Upper lobe of right lung (tissue), 1 donor: ENCODE measurements around the gene SNX22. TPM values are rescaled to one million over a fixed set of nuclear protein-coding genes. Genes with fewer than 3 reads are reported as not detected.

Experiments used
- ATAC-seq: fragments of 200-7000 bp; cut with Tn5 transposase; one replicate; pipeline ENCODE4 v1.9.1; 2020; ENCODE audit warnings: mild to moderate bottlenecking, moderate library complexity
- DNase-seq: peaks from one replicate; pipeline ENCODE4 v3.0.0-alpha.2; 2020
- H3K27ac ChIP-seq: fragments of 200-600 bp; one replicate; pipeline ENCODE4 v1.8.0; 2022
- H3K27me3 ChIP-seq: fragments of 200-600 bp; one replicate; pipeline ENCODE4 v1.8.0; 2022; ENCODE audit warnings: mild to moderate bottlenecking
- H3K36me3 ChIP-seq: fragments of 200-600 bp; one replicate; pipeline ENCODE4 v1.8.0; 2022
- H3K4me1 ChIP-seq: fragments of 200-600 bp; one replicate; pipeline ENCODE4 v1.8.0; 2022
- H3K4me3 ChIP-seq: fragments of 200-600 bp; one replicate; pipeline ENCODE4 v1.8.0; 2022; ENCODE audit warnings: mild to moderate bottlenecking
- H3K9me3 ChIP-seq: fragments of 200-600 bp; one replicate; pipeline ENCODE4 v1.8.0; 2022
- intact Hi-C: fragments of 100-400 bp; cut with DNase I; formaldehyde crosslinking; loops from one replicate; pipeline ENCODE4 v1.11.0; 2022
- total RNA-seq: library from RNA; stranded (reverse); fragmentation: NEBNext Ultra II Directional; extraction: Animal tissue kit (Norgen Biotek cat#: 25700); gene quantifications from one replicate; pipeline ENCODE4 v1.2.1, GENCODE V29; 2021
- TF ChIP-seq, protein P1 (sequence below): fragments of 200-600 bp; IDR thresholded peaks from one replicate; pipeline ENCODE4 v1.8.0; 2022; ENCODE audit warnings: antibody characterized with exemption
- donor health status: DM: no; HTN: yes; CAD: no; lungs with severe emphysema.

Gene SNX22
- total RNA-seq, 1 donor from 2014 or later, result 28.3 TPM

DNA sequence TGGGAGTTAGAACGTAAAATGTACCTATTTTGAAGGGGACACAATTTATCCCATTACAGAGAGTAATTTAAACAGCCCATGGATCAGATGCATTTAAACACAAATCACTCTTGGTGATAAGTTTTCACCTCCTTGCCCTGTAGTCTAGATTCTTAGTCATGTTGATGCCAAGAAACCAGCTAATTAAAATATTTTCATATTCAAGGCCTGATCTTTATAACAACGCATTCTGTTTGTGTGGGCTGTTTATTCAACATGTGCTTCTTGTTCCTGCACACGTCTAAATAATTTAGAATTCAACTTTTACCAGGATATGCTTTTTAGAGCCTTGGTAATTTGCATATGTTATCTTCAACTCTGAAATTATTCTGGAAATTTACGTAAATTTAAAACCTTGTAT is 29.9 kb upstream of the SNX22 start:
- peaks cover 15% of the 10 kb centered on the region for H3K4me1 ChIP-seq
- DNase-seq, result no peak
- TF ChIP-seq, protein P1, sequence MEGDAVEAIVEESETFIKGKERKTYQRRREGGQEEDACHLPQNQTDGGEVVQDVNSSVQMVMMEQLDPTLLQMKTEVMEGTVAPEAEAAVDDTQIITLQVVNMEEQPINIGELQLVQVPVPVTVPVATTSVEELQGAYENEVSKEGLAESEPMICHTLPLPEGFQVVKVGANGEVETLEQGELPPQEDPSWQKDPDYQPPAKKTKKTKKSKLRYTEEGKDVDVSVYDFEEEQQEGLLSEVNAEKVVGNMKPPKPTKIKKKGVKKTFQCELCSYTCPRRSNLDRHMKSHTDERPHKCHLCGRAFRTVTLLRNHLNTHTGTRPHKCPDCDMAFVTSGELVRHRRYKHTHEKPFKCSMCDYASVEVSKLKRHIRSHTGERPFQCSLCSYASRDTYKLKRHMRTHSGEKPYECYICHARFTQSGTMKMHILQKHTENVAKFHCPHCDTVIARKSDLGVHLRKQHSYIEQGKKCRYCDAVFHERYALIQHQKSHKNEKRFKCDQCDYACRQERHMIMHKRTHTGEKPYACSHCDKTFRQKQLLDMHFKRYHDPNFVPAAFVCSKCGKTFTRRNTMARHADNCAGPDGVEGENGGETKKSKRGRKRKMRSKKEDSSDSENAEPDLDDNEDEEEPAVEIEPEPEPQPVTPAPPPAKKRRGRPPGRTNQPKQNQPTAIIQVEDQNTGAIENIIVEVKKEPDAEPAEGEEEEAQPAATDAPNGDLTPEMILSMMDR, result no peak
- H3K4me3 ChIP-seq, result no peak overlapping the region
- H3K36me3 ChIP-seq, result peaks cover 99% of the 10 kb centered on the region
- H3K27me3 ChIP-seq, result no peaks in the 10 kb centered on the region
- intact Hi-C loops, result no loop called here
- no peaks in the 10 kb centered on the region for H3K9me3 ChIP-seq
- no peak for ATAC-seq
- H3K27ac ChIP-seq, result no peak overlapping the region

DNA sequence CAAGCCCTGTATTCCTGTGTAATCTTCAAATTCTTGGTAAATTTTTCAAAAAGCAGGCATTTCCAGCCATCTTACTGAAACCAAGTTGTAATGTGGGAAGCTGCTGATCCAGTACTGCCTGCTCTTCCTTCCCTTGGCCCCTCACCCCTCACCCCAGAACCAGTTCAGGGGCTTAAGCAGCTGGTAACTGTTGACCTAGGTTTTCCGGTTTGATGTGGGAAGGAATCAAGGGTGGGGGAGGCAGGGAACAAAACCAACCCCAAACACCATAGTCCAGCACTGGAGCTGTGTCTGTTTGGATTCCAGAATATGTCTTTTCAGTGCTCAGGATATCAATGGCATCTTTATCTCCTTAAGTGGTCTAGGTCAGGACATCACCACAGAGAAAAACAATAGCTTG is 29.1 kb upstream of the SNX22 start:
- H3K36me3 ChIP-seq, result peaks cover 99% of the 10 kb centered on the region
- peaks cover 13% of the 10 kb centered on the region for H3K4me1 ChIP-seq
- DNase-seq (no peak), ATAC-seq (no peak)
- TF ChIP-seq, protein P1, result no peak
- no peak overlapping the region for H3K27ac ChIP-seq
- no peak overlapping the region for H3K4me3 ChIP-seq
- no peaks in the 10 kb centered on the region for H3K27me3 ChIP-seq
- intact Hi-C loops, result no loop called here
- no peaks in the 10 kb centered on the region for H3K9me3 ChIP-seq

DNA sequence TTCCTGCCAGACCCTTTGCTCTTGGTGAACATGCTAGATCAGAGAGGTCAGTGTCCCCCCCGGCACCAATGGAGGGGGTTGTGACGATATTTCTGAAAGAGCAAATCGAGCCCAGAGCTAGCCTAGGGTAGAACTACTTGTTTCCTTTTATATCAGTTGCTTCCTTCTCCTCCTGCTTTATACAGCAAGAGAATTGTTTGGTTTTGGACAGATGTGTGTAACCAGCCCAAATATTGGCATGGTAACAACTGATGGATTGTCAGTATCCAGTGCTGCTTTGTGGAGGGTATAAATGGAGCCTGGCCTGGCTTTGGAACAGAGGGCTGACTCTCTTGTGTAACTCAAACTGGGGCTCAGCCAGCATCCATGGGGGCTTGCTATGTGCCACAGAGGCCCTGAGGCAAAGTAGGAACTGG is 28.6 kb upstream of the SNX22 start:
- Histone ChIP-seq H3K27ac (no peak overlapping the region), H3K9me3 (no peaks in the 10 kb centered on the region), H3K36me3 (peaks cover 99% of the 10 kb centered on the region), H3K4me3 (no peak overlapping the region), H3K4me1 (peaks cover 8% of the 10 kb centered on the region), H3K27me3 (no peaks in the 10 kb centered on the region)
- intact Hi-C loops, result no loop called here
- ATAC-seq (no peak), DNase-seq (no peak)
- TF ChIP-seq, protein P1, result no peak

- Histone ChIP-seq H3K36me3 (peaks cover 99% of the 10 kb centered on the region), H3K9me3 (no peaks in the 10 kb centered on the region), H3K4me3 (no peak overlapping the region), H3K27me3 (no peaks in the 10 kb centered on the region), H3K4me1 (no peaks in the 10 kb centered on the region), H3K27ac (no peak overlapping the region)
- intact Hi-C loops, result no loop called here
- TF ChIP-seq, protein P1, result no peak
- no peak for DNase-seq
- ATAC-seq, result no peak
Observed at GRCh38 chr15:64125978-64126377, 25.6 kb upstream of the SNX22 start.

GRCh38 chr15:64127521-64128270 is 23.8 kb upstream of the SNX22 start:
- Histone ChIP-seq H3K4me1 (no peaks in the 10 kb centered on the region), H3K27me3 (no peaks in the 10 kb centered on the region), H3K9me3 (no peaks in the 10 kb centered on the region), H3K36me3 (peaks cover 100% of the 10 kb centered on the region), H3K27ac (peak overlapping the region; percentile 32), H3K4me3 (no peak overlapping the region)
- ATAC-seq (peak; percentile 90), DNase-seq (no peak)
- TF ChIP-seq, protein P1, result no peak
- intact Hi-C loops, result no loop called here

DNA sequence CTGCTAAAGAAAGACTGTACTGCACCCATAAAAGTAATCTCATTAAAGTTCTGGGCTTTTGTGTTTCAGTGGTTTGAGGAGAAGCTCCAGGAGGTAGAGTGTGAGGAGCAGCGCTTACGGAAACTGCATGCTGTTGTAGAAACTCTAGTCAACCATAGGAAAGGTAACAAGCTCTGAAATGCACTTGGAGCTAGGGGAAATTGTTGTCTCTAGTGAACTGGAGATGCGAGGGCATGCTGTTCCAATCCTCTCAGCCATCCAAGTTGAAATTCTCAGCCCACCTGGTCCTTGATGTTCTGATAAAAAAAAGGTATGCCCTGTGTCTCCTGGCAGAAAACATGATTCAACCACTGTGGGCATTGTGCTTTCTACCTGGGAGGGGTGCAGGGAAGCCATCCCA is 21.4 kb upstream of the SNX22 start:
- Histone ChIP-seq H3K27me3 (no peaks in the 10 kb centered on the region), H3K36me3 (peaks cover 99% of the 10 kb centered on the region)
- TF ChIP-seq, protein P1, result no peak

More for the DNA sequence above, 21.4 kb upstream of the SNX22 start:
- intact Hi-C loops, result no loop called here
- Histone ChIP-seq H3K4me3 (no peak overlapping the region), H3K27ac (no peak overlapping the region), H3K9me3 (no peaks in the 10 kb centered on the region), H3K4me1 (peaks cover 11% of the 10 kb centered on the region)
- ATAC-seq, result no peak
- no peak for DNase-seq
